HG02943 (cell line): ENCODE measurements around the gene FBRSL1.

Experiments
- ATAC-seq: cut with Tn5 transposase; IDR thresholded peaks from one replicate; pipeline ENCODE4 v1.9.1; 2021; ENCODE audit warnings: mild to moderate bottlenecking, low read depth, moderate library complexity; ENCODE audit not compliant: unreplicated experiment

The FBRSL1 gene

DNA sequence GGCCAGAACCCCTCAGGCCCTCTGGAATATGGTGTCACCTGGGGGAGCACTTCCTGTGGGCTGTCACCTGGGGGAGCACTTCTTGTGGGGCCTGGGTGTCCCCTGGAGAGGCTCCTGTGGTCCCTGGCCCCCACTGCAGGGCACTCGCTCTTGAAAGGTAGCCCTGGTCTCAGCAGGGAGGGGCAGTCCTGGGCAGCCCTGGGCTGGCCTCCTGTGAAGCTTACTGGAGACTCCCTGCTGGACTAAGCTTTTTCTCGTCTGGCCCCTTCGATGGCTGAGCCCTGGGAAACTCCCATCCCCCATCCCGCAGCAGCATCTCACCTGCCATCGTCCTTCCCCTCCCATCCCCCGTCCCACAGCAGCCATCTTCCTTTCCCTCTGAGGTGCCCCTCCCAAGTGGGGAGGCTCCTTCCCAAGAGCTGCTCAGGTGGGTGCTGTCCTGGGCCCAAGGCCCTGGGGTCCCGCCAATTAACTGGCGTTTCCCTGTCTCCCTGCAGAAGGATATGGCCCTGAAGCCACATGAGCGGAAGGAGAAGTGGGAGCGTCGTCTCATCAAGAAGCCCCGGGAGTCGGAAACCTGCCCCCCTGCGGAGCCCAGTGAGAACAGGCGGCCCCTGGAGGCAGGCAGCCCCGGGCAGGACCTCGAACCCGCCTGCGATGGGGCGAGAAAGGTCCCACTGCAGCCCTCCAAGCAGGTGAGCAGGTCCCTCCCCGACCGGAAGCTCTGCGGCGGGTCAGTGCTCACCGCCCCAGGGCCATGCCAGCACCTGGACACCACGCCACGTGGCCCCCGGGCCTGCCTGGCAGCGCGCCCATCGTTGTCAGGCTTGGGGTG, 17.9 kb downstream of the FBRSL1 start:
- no peak for ATAC-seq

DNA sequence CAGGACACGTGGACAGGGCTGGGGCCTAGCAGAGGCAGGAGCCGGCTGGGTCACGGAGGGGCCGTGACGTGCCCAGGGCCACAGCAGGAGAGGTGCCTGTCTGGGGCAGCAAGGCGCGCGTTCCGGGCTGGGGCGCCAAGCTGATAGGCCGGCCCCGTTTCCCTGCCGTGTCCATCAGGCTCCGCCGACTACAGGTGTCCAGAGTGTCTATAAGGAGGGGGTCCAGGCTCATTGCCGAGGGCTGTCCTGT, 18.5 kb downstream of the FBRSL1 start:
- no peak for ATAC-seq

DNA sequence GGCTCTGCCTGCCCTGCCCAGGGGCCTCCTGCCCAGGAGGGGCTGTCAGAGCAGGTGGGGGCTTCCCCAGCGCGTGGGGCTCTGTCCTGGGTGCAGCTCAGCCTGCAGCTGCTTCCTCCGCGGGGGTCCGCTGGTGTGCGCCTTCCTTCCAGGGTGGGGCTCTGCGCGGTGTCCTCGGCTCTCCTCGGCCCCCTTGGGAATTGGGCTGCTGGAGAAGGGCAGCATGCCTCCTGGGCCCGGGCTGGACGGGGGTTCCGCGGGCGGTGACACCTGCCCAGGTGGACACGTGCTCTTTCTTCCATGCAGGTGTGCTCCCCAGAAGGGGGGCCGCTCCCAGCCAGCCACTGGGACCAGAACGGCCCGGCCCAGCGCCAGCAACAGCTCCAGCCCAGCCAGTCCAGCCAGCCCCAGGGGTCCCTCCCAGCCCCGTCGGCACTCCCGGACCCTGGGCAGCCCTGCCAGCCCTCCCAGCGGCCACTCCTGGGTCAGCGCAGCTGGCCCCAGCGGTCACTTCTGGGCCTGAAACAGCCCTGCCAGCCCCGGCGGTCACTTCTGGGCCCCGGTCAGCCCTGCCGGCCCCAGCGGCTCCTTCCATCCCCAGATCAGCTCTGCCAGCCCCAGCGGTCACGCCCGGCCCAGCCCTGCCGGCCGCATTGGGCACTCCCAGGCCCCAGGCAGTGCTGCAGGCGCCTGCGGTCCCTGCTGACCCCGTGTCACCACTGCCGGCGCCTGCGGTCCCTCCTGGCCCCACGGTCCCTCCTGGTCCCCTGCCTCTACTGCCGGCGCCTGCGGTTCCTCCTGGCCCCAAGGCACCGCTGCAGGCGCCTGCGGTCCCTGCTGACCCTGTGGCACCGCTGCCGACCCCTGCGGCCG, 19.1 kb downstream of the FBRSL1 start:
- no peak for ATAC-seq

DNA sequence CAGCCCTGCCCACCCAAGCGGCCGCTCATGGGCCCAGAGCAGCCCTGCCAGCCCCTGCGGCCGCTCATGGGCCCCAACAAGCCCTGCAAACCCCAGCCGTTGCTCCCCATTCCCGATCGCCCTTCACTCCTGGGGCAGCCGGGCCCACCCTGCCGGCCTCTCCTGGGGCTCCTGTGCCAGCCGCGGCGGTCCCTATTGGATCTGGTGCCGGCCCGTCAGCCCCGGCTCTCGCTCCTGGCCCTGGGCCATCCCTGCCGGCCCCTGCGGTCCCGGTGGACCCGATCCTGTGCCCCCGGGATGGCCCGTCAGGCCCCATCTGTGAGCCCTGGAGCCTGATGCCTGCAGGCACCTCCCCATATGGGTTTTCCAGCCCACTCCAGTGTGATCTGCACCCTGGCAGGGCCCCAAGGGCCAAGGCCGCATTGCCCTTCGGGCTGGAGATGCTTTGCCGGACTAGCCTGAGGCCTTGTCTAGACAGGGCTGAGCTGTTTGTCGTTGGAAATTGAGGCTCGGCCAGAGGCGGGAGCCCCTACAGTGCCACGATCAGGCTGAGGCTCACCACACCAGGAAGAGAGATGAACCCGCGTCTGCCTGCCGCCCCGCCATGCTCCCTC, 20.3 kb downstream of the FBRSL1 start:
- ATAC-seq, result no peak

DNA sequence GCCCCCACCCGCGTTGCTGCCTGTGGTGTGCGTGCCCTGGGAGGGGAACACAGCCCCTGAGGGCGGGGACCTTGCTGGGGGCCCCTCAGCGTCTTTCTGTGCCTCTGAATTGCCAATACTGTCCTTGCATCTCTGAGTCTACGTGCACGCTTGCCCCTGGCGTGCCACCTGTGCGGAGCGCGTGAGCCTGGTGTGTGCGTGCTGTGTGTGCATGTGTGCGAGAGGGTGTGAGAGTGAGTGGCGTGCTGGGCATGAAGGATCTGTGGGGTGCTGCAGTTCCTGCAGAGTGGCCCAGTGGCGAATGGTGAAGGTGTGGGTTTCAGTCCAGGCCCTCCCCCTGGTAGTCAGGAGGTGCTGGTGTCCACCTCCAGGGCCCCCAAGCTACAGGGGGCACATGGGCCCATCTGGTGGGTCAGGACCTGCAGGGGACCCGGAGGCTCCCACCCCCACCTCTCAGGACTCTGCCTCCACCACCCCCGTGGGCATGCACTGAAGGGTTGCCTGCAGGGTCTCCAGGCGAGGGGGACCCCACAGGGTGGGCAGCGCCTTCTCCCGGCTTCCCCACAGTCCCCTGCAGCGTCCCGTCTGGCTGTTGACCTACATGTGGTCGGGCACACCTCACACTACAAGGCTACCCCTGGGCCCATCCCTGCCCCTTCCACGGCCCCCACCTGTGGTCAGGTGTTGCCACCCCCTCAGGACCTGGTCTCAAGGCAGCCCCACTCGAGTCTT, 21.0 kb downstream of the FBRSL1 start:
- no peak for ATAC-seq

DNA sequence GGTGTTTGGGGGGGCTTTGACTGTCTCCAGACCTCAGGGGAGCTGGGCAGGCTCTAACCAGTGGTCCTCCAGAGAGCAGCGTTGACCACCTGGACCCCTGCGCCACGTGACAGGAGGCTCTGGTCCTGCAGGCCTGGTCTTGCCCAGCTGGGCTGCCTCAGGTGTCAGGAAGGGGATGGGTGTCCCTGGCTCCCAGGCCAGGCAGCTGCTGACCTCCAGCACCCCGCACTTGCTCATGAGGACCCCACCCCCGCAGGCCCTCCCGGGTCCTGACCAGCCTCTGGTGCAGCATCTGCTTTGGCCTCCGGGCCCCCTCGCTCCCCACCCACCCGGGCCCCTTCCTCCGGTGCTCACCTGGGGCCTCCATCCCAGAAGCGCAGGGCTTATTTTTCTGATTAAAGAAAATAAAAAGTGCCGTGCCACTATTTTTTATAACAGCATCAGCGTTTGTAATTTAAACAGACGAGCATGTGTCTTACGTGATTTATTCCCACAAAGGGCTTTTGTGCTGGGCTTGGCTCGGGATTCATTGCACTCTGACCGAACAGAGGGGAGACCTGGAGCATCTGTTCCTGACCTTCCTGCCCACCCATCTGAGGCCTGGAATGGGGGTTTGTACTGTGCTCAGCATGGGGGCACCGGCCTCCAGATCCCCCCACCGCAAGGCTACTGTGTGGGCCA, 21.7 kb downstream of the FBRSL1 start:
- ATAC-seq, result no peak

DNA sequence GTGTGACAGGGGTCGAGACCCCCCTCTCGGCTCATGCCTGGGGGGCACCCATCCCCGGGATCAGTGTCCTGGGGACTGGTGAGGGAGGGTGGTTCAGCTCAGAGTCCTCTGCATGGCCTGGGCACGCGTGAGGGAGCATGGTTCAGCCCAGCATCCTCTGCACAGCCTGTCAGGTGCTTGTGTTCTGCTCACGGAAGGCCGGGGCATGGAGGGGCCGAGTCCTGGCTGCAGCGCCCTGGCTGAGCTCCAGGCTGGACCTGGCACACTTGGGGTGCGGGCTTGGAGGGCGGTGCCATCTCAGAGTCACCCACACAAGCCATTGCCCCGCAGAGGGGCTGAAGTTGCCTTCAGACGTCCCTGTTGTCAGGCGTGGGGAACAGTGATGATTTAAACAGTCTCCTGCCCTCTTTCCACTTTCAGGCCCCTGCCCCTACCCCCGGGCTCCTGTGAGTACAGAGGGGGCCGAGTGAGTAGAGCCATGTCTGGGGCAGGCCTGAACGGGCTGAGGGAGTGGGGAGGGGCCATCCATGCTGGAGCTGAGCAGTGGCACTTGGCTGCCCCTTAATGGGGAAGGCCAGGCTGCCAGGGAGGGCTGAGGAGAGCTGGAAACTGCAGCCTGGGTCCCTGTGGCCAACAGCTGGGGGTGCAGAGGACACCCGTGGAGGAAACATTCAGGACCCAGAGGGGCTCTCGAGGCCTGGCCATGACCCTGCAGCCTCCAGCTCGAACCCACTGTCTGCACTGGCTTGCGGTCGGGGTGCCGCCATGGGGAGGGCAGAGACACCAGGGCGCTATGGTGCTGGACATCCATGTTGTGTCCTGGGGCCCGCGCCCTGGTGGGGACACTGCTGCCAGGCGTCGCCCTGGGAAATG, 22.5 kb downstream of the FBRSL1 start:
- ATAC-seq, result no peak

DNA sequence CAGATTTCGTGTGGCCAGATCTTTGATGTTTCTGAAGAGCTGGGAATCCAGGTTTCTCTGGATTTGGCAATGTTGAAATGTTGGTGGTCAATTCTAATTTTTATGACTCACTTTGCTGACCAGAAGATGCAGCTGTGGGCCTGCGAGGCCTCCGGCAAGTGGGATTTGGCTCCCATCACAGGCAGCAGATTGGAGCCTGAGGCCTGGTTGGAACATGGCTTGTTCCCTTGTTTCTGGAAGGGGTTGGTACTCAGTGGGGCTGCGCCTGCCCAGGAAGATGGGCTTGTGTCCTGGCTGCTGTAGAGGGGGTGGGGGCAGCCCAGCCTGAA, 23.1 kb downstream of the FBRSL1 start:
- ATAC-seq, result no peak

DNA sequence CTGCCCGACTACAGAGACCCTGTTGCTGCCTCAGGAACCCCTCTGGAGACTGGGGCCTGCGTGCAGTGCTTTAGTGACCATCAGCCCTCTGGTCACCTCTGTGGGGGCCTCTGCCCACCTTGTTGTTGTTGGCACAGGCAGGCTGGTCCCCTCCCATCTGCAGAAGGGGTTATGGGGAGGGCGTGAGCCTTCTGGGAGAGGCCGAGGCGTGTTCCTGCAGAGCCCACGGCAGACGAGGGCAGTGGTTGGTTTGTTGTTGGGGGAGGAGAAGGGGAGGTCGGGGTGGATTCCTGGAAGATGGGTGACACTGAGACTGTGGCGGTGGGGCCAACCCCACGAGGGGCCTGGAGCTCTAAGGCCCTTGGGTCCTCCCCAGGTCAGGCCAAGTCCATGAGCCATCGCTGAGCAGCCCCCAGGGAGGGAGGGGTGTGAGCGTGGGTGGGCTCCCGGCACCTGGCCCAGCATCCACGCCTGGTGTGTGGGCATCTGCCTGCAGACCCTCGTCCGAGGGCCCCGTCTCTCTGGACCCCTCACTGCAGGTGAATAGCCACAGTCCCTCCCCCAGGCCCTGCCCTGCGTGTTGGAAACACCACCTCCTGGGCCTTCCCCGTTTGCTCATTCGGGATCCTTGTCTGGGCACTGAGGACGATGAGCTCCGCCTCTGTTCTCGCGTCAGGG, 23.6 kb downstream of the FBRSL1 start:
- no peak for ATAC-seq

DNA sequence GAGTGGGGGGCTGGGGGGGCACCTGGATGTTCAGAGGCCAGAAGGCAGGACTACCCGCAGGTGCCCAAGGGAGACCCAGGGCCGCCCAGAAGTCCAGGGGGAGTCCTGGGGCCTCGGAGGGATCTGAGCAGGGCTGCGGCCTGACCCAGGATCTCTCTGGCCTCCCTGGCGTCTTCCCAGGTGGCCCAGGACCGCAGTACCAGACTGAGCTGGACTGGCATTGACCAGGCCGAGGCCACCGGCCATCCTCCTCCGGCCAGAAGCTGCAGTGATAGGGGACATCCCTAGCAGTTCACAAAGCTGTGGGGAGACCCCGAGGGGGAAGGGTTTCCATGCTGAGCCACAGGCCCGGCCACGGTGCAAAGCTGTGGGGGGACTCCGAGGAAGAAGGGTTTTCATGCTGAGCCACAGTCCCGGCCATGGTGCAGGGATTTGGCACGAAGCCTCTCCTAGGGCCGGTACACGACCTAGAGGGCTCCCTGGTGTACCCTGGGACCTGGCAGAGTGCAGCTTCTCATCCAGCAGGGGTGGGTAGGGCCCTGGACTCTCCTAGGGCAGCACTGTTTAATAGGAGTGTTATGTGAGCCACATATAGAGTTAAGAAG, 24.4 kb downstream of the FBRSL1 start:
- ATAC-seq, result no peak

DNA sequence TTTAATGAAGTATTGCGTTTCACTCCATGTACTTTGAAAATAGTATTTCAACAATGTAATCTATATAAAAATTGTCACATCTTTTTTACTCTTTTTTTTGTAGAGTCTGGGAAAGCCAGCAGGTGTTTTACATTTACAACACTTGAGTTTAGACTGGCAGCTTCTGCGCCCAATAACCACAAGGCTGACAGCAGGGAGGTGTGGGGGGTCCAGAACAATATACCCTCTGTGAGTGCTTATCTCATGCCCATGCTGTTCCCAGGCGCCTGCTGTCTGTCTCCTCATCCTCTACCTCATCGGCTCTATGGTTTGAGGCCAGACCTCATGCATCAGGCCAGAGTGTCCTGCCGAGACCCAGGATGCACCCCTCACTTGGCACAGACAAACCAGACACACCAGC, 24.9 kb downstream of the FBRSL1 start:
- ATAC-seq, result no peak

DNA sequence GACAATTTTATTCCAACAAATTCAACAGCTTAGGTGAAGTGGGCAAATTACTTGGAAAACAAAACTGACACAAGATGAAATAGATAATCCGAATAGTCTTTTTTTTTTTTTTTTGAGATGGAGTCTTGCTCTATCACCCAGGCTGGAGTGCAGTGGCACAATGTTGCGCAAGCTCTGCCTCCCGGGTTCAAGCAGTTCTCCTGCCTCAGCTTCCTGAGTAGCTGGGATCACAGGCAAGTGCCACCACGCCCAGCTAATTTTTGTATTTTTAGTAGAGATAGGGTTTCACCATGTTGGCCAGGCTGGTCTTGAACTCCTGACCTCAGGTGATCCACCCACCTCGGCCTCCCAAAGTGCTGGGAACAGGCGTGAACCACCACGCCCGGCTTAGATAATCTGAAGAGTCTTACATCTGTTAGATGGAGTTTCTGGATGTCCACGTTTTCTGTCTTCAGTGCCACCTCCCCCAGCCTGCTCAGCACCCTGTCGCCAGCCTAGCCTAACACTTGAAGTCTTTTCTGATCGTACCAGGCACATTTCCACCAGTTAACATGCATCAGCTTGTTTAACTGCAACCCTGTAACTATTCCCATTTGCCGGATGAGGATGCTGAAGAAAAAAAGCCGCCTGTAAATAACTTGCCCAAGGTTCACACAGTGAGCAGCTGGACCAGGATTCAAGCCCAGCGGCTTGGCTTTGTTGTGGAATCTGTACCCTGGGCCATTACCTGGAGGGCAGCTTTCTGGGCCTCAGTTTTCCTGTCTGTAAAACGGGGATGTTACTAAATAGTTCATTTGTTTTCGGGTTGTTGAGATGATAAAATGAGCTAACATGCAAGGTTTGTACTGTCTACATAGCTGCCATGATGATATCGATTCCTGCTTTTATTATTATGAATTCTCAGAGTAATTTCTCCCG, 26.4 kb downstream of the FBRSL1 start:
- no peak for ATAC-seq

DNA sequence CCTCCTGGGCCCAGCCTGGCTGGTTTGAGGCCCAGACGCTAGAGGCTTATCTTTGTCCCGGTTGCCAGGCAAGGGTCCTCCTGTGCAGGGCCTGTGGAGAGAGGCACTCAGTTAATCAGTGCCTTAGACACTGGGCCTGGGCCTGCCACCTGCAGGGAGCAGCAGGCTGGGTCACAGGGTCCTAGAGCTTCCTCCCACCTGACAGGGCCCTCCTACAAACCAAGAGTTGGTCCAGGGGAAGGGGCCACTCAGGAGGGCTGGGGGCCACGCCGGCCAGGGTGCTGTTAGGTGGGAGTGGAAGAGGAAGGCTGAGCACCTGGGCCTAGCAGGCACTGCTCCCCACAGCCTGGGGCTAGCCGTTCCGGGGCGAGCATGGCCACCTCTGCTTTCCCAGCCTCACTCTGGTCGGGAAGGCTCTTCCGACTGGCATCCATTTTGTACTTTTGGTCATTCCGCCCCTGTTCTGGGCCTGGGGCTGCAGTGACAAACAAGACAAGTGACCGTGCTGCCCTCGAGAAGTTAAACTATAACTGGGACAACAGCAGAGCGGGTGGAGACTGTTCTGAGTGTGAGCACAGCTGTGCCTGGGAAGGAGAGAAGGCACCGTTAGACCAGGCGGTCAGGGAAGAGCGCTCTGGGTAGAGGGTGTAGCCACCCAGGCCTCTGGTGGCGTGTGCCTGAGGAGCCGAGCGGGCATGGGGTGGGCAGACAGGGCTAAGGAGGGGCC, 27.2 kb downstream of the FBRSL1 start:
- no peak for ATAC-seq

DNA sequence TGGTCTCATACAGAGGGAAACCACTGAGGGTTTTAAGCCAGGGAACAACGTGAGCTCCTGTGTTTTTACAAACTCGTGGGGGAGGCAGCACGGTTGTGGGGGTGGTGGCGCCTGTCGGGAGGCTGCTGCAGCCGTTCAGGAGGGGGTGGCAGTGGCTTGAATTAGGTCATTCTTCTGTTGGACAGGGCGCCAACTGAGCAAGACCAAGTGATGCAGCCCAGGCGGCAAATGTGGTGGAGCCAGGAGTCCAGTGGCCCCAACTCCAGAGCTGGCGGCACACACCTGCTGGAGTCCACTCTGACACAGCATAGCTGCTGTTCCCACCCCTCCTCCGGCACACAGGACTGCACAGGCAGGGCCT, 27.8 kb downstream of the FBRSL1 start:
- no peak for ATAC-seq

DNA sequence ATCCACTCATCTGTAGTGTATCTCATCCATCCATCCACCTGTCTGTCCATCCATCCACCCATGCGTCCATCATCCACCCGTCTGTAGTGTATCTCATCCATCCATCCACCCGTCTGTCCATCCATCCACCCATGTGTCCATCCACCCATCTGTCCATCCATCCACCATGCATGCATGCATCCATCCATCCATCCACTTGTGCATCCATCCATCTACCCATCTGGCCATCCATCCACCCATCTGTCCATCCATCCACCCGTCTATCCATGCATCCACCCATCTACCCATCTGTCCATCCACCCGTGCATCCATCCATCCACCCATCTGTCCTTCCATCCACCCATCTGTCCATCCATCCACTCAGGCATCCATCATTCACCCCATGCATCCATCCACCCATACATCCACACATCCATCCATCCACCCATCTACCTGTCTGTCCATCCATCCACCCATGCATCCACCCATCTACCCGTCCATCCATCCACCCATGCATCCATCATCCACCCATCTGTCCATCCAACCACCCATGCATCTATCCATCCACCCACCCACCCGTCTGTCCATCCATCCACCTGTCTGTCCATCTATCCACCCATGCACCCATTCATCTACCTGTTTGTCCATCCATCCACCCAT, 28.5 kb downstream of the FBRSL1 start:
- no peak for ATAC-seq

DNA sequence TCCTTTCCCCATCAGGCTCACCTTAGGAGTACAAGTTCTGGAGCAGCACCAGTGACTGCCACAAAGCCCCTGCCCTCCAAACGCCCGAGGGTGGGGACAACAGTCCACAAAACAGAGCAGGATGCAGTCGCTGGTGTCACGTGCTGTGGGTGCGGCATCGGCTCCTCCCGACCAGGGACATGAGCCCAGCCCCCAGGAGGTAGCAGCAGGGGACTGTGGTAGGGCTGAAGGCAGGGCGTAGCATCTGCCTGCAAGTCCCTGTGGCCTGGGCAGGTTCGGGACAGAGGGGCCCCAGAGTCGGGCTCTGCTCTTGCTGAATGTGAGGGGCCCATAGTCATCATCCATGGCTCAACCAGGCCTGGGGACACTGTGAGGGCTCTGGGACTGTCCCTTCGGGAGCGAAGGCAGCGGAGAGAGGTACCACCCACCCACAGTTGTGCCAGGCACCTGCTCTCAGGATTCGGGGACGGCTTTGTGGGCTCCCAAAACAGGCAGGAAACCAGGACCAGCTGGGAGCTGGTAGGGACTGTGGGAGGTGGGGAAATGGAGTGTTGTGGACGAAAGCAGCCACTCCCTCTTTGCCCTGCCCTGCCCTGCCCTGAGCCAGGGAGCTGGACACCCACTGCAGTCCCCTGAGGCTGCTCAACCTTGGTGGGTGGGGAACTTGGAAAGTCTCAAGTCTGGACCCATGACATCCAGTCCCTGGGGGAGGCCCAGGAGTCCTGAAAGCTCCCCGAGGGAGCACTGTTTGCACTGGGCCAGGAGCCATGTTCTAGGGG, 30.7 kb downstream of the FBRSL1 start:
- ATAC-seq, result no peak
